Measurements from ENCODE around the gene C17orf113.

C17orf113 gene

GRCh38 chr17:42096360-42097111 lies 46.1 kb upstream of the C17orf113 start:
- H2AFZ ChIP-seq (ENCODE audit: low read depth, low read length): no peak overlapping the region

GRCh38 chr17:42094375-42095069 lies 44.1 kb upstream of the C17orf113 start:
- Histone ChIP-seq H3K9me3 (ENCODE audit: insufficient read depth, low read length, severe bottlenecking) (no peaks in the 10 kb centered on the region), H3K36me3 (ENCODE audit: insufficient read depth, low read length) (no peaks in the 10 kb centered on the region), H3K4me2 (ENCODE audit: insufficient read depth, low read length) (no peak overlapping the region), H3K4me3 (ENCODE audit: low read depth in 1 of 2, low read length in 2 of 2) (no peak overlapping the region), H3K9ac (ENCODE audit: low read depth, low read length) (no peak overlapping the region), H3K27me3 (ENCODE audit: insufficient read depth, low read length, poor library complexity) (no peaks in the 10 kb centered on the region), H4K20me1 (ENCODE audit: insufficient read depth, low read length) (no peaks in the 10 kb centered on the region), H3K27ac (ENCODE audit: low read length) (no peak overlapping the region), H3K79me2 (ENCODE audit: insufficient read depth, low read length) (no peaks in the 10 kb centered on the region), H3K4me1 (ENCODE audit: insufficient read depth, low read length) (no peaks in the 10 kb centered on the region), H2AFZ (ENCODE audit: low read depth, low read length) (no peak overlapping the region)
- DNase-seq: no peak
- ATAC-seq (ENCODE audit: insufficient read depth, low read depth): no peak
- TF ChIP-seq CTCF (IDR thresholded peaks at IDR 0.05; ENCODE audit: borderline replicate concordance, extremely low read depth, low read length, poor library complexity, severe bottlenecking) (no peak), EZH2 (IDR thresholded peaks at IDR 0.05; ENCODE audit: borderline replicate concordance, low read depth, low read length, severe bottlenecking) (no peak)

More at GRCh38 chr17:42096360-42097111, 46.1 kb upstream of the C17orf113 start:
- Histone ChIP-seq H3K36me3 (ENCODE audit: insufficient read depth, low read length) (no peaks in the 10 kb centered on the region), H3K79me2 (ENCODE audit: insufficient read depth, low read length) (no peaks in the 10 kb centered on the region), H3K27ac (ENCODE audit: low read length) (no peak overlapping the region), H3K9ac (ENCODE audit: low read depth, low read length) (no peak overlapping the region), H3K4me1 (ENCODE audit: insufficient read depth, low read length) (no peaks in the 10 kb centered on the region), H3K9me3 (ENCODE audit: insufficient read depth, low read length, severe bottlenecking) (no peaks in the 10 kb centered on the region), H3K4me2 (ENCODE audit: insufficient read depth, low read length) (no peak overlapping the region), H3K4me3 (ENCODE audit: low read depth in 1 of 2, low read length in 2 of 2) (no peak overlapping the region), H4K20me1 (ENCODE audit: insufficient read depth, low read length) (no peaks in the 10 kb centered on the region), H3K27me3 (ENCODE audit: insufficient read depth, low read length, poor library complexity) (no peaks in the 10 kb centered on the region)
- TF ChIP-seq CTCF (IDR thresholded peaks at IDR 0.05; ENCODE audit: borderline replicate concordance, extremely low read depth, low read length, poor library complexity, severe bottlenecking) (no peak), EZH2 (IDR thresholded peaks at IDR 0.05; ENCODE audit: borderline replicate concordance, low read depth, low read length, severe bottlenecking) (no peak)
- ATAC-seq (ENCODE audit: insufficient read depth, low read depth) (no peak), DNase-seq (no peak)

- H3K4me1 ChIP-seq (ENCODE audit: insufficient read depth, low read length): no peaks in the 10 kb centered on the region
- H2AFZ ChIP-seq (ENCODE audit: low read depth, low read length): no peak overlapping the region
- no peak overlapping the region for H3K4me2 ChIP-seq (ENCODE audit: insufficient read depth, low read length)
- H3K9ac ChIP-seq (ENCODE audit: low read depth, low read length): no peak overlapping the region
- TF ChIP-seq CTCF (IDR thresholded peaks at IDR 0.05; ENCODE audit: borderline replicate concordance, extremely low read depth, low read length, poor library complexity, severe bottlenecking) (no peak), EZH2 (IDR thresholded peaks at IDR 0.05; ENCODE audit: borderline replicate concordance, low read depth, low read length, severe bottlenecking) (no peak)
- no peaks in the 10 kb centered on the region for H3K79me2 ChIP-seq (ENCODE audit: insufficient read depth, low read length)
- DNase-seq (no peak), ATAC-seq (ENCODE audit: insufficient read depth, low read depth) (no peak)
- no peaks in the 10 kb centered on the region for H4K20me1 ChIP-seq (ENCODE audit: insufficient read depth, low read length)
- H3K9me3 ChIP-seq (ENCODE audit: insufficient read depth, low read length, severe bottlenecking): no peaks in the 10 kb centered on the region
- no peak overlapping the region for H3K27ac ChIP-seq (ENCODE audit: low read length)
- no peaks in the 10 kb centered on the region for H3K27me3 ChIP-seq (ENCODE audit: insufficient read depth, low read length, poor library complexity)
- no peaks in the 10 kb centered on the region for H3K36me3 ChIP-seq (ENCODE audit: insufficient read depth, low read length)
- H3K4me3 ChIP-seq (ENCODE audit: low read depth in 1 of 2, low read length in 2 of 2): no peak overlapping the region
Observed at GRCh38 chr17:42092939-42093338, 42.5 kb upstream of the C17orf113 start.
